ENCODE data around the gene TRPM1. TPM values are rescaled to one million over a fixed set of nuclear protein-coding genes. Genes with fewer than 3 reads are reported as not detected.
A peak's percentile ranks its signal among the peaks of the same experiment; 100 is the strongest.
"Not testable (repeated sequence)": the region's sequence is repeated elsewhere in the genome, so short reads cannot be mapped to it uniquely, and the experiment has no call there.

TRPM1 gene
- total RNA-seq, 1 experiment from 2014 or later, result 109 TPM

DNA sequence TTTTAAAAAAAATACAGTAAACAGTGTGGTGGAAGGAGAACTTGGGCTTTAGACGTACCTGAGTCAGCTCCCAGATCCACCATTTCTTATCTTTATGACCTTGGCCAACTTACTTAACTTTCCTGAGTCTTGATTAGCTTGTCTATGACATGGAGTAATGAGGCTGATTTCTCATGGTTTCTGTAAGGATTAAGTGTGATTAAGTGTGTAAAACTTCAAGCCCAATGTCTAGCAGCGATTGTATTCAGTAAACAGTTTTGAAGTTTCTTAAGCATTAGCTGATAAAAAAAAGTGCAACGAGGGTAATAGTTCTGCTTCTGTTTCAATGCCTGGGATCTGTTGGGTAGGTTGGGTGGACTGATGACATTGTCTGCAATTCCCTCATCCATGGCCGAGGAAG is 10.8 kb downstream of the TRPM1 start:
- DNase-seq (ENCODE audit: low read depth, low spot score), result no peak
- in situ Hi-C loops (cut with HindIII; ENCODE audit: low pct_unique_long_range_greater_than_20kb, low sequenced_read_pairs), result no loop called here

DNA sequence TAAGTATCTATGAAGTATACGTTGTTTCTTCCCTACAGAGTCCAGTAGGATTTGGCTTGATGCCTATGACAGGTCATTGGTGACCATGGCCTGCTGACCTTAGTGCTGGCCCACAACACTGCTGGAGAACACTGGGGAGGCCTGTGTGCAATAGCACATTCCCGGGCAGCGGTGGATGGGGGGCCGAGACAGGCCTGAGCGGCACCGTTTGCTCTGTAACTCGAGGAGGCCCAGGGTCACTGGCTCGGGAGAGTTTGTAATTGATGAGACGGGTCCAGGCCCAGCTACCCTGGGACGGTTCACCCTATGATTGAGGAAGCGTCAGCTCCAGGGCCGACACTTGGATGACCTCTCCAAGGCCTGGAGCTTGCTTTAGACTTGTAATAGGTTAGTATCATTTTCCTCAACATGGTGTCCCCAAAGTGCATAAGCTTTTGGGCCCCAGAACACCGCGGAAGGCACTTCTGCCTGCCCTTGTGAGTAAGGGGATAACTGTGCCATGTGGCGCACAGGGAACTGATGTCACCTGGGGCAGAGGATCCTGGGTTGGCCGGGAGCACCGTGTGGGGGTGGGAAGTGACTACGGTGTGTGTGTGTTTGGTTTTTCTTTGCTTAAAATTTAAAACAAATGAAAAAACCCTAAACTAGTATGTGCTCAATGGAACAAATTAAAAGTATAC is 12.0 kb downstream of the TRPM1 start:
- peak; percentile 14 for DNase-seq (ENCODE audit: low read depth, low spot score)
- in situ Hi-C loops (cut with HindIII; ENCODE audit: low pct_unique_long_range_greater_than_20kb, low sequenced_read_pairs), result no loop called here

DNA sequence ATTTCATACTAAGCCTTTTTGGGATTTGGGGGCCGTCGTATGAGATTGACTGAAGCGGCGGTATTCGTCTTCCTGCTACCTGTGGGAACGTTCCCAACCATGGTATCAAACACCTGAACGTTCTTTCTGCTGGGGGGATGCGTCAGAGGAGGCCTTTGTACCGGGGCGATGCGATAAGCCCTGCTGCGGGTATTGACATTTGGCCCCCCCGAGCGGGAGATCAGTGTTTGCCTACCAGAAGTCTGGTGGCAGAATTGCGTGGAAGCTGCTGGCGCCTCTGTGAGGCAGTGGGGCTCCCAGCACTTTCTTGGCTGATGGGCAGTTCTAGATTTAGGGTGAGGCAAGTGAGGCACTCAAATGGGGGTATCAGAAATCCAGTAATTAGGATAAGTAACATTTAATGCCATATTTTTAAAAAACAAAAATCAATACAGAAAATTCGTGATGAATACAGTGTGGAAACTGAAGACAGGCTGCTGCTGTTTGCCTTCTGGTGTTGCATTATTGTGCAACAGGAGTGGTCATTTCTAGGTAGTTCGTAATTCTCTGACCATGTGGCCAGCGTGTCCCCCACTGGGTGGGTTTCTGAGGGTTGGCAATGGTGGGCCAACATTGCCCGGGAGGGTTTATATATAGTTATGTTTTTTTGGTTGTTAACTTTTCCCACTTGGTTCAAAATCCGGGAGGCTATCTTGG is 12.7 kb downstream of the TRPM1 start:
- DNase-seq (ENCODE audit: low read depth, low spot score), result peak; percentile 20
- in situ Hi-C loops (cut with HindIII; ENCODE audit: low pct_unique_long_range_greater_than_20kb, low sequenced_read_pairs), result no loop called here

DNA sequence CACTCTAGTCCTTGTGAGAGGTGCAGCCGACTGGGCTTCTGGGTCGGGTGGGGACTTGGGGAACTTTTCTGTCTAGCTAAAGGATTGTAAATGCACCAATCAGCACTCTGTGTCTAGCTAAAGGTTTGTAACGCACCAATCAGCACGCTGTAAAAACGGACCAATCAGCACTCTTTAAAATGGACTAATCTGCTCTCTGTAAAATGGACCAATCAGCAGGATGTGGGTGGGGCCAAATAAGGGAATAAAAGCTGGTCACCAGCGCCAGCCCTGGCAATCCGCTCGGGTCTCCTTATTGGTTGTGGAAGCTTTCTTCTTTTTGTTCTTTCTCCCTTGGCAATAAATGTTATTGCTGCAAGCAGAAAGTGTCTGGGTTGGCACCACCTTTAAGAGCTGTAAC is 13.5 kb downstream of the TRPM1 start:
- DNase-seq (ENCODE audit: low read depth, low spot score), result peak; percentile 54
- in situ Hi-C loops (cut with HindIII; ENCODE audit: low pct_unique_long_range_greater_than_20kb, low sequenced_read_pairs), result not testable (repeated sequence)

DNA sequence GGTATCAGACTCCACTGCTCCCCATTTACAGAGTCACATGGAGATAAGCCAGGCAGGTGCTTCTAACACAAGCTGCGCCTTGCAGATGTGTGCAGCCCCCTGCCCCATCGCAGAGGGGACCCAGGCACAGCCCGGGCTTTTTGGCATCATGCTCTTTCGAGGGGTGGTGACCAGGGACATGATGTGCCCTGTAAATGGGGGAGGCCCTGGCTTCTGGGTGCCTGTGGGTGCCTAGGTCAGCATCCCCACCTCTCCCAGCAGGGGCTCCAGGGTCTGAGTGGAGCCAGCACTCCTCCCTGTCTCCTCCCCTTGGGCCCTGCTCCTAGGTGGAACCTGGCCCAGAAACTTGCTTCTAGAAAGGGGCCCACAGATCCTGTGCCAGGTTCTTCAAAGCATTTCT is 15.2 kb downstream of the TRPM1 start:
- in situ Hi-C loops (cut with HindIII; ENCODE audit: low pct_unique_long_range_greater_than_20kb, low sequenced_read_pairs), result no loop called here
- DNase-seq (ENCODE audit: low read depth, low spot score), result peak; percentile 19

DNA sequence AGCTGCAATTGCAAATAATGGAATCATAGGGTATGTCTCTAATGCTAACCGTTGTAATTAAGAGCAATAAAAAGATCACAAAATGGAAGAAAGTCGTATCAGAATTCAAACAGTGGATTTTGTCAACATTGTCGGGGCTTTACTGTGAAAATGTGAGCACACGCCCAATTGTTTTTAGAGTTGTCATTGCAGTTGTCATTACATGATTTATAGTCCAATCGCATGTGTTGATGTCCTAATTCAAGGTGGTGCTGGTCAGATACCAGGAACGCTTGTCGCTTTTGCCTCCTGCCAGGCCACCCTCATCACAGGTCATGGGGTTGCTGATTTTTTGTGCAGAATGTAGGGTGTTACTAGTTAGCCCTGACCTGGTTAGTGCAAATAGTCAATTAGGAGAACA is 16.2 kb downstream of the TRPM1 start:
- no peak for DNase-seq (ENCODE audit: low read depth, low spot score)
- in situ Hi-C loops (cut with HindIII; ENCODE audit: low pct_unique_long_range_greater_than_20kb, low sequenced_read_pairs), result no loop called here

DNA sequence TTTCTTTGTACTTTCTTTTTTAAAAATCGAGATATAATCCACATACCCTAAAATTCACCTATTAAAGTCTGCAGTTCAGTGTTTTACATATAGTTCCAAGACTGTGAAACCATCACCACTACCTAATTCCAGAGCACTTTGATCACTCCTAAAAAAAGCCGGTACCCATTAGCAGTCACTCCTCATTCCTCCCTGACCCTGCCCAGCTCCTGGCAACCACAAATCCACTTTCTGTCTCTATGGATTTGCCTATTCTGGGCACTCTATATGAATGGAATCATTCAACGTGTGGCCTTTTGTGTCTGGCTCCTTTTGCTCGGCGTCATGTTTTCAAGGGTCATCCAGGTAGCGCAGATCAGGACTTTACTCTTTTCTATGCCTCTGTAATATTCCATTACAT is 17.3 kb downstream of the TRPM1 start:
- DNase-seq (ENCODE audit: low read depth, low spot score), result peak; percentile 40
- in situ Hi-C loops (cut with HindIII; ENCODE audit: low pct_unique_long_range_greater_than_20kb, low sequenced_read_pairs), result no loop called here

DNA sequence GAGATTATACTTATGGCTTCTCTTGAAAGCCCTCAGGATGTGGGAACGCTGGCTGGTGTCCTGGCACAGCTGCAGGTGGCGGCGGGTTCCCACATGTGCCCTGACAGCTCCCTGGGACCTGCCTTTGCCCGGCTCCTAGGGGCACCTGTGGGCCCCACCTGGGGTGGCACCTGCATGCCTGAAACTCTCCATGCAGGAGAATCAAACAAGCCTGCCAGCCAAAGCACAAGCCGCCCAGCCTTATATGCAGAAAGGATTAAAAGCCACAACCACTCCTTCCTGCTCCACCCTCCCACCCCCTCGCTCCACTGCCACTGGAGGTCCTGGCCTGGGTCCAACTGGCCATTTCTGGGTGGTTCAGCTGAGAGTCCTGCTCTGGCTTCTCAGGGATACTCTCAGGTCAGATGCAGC is 18.1 kb downstream of the TRPM1 start:
- in situ Hi-C loops (cut with HindIII; ENCODE audit: low pct_unique_long_range_greater_than_20kb, low sequenced_read_pairs), result no loop called here
- no peak for DNase-seq (ENCODE audit: low read depth, low spot score)

DNA sequence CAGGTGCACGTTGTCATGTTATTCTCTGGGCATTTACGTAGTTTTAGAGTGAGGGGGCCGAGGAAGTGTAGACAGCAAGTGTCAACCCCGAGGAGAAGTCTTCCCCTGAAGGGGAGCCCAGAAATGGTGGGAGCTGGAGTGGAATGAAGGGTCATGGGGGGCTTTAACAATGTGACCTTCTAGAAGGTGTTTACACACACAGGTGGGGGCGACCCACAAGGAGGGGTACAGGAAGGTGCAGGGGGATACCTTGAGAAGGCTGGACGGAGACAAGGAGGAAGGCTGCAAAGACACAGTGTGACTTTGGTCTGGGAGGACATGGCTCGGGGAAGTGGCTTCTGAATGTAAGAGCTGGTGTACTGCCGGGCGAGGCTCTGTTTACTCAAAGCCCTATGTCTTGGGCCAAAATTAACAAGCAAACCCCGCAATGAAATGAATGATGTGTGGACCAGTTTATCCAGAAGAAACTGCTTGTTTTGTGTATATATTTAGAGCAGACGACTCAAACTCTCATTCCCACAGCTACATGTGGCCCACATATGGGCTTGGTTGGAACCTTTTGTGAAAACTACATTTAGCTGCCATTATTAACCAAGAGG is 18.7 kb downstream of the TRPM1 start:
- in situ Hi-C loops (cut with HindIII; ENCODE audit: low pct_unique_long_range_greater_than_20kb, low sequenced_read_pairs), result no loop called here
- DNase-seq (ENCODE audit: low read depth, low spot score), result no peak

DNA sequence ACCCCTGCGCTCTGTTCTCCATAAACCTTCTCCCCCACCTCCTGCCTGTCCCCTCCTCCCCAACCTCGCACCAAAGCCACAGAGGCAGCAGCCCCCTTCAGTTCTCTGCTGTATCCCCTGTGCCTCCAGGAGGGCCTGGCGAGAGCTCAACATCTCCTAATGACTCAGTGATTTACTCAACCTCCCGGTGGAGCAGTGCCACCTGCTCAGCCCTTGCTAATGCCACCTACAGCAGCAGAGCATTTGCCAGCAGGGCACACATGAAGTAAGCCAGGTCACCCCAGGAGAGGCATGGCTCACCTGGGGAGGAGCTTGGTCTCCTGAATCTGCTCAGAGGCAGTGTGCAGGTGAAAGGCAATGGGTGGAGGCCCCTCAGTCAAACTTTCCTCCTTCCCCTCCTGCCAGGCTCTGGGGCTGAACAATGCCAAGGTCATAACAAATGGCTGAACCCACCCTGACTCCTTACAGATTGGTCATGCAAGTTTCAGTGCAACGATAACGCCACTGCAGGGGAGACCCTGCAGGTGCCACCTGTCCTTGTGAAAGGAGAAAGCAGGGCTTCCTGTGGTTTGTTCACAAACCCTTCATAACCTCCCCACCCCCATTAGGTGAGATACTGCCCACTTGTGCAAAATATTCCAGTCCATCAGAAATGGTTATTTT is 19.8 kb downstream of the TRPM1 start:
- in situ Hi-C loops (cut with HindIII; ENCODE audit: low pct_unique_long_range_greater_than_20kb, low sequenced_read_pairs), result no loop called here
- DNase-seq (ENCODE audit: low read depth, low spot score), result peak; percentile 39

DNA sequence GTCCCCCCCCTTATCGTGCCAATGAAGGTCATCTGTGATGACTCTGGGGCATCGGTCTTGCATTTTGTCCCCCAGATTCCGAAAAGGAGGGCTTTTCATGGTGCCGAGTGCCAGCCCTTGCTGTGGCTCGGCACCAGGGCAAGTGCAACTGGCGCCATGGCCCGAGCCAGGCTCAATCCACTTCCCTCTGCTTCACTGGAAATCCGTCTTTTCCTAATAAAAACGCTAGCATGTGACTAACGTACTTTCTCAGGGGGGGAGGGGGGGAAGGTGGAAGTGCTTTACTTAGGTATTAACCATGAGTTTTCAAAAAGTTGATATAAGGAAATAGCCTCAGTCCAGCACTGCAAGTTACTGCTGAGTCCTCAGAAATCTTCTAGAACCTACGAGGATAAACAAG is 20.5 kb downstream of the TRPM1 start:
- in situ Hi-C loops (cut with HindIII; ENCODE audit: low pct_unique_long_range_greater_than_20kb, low sequenced_read_pairs), result no loop called here
- DNase-seq (ENCODE audit: low read depth, low spot score), result no peak

DNA sequence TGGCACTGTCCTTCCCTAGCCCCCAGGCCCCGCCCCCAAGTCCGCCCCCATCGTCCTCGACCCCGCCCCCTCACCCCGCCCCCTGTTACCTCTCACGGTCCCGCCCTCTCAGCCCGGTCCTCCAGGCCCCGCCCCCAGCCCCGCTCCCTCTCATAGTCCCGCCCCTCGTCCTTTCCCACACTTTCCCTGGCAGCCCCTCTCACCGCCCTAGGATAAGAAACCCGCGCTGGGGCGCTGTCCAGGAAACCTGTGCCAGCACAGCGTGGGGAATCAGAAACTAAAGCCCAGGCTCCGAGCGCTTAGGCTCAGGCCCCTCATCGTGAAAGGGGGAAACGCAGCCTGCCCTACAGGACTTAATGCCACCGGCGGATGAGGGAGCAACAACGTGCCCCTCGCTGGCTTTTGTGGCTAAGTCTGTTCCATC is 20.9 kb downstream of the TRPM1 start:
- in situ Hi-C loops (cut with HindIII; ENCODE audit: low pct_unique_long_range_greater_than_20kb, low sequenced_read_pairs), result no loop called here

DNA sequence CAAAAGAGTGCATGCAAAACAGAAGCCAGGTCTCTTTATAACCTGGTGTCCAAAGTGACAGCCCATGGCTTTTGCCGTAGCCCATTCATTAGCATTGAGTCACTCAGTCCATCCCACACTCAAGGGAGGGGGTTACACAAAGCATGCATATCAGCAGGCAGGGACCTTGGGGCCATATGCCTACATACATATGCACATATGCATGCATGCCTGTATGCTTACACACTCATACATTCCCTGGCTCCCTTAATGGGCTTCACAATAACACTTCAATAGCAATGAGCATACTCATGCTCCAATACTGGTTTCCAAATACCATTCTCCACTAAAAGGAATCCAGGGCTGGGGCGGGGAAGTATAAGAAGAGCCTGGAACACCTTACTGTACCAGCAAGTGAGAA is 22.0 kb downstream of the TRPM1 start:
- in situ Hi-C loops (cut with HindIII; ENCODE audit: low pct_unique_long_range_greater_than_20kb, low sequenced_read_pairs), result no loop called here
- no peak for DNase-seq (ENCODE audit: low read depth, low spot score)

More for the DNA sequence above, 20.9 kb downstream of the TRPM1 start:
- peak; percentile 83 for DNase-seq (ENCODE audit: low read depth, low spot score)

DNA sequence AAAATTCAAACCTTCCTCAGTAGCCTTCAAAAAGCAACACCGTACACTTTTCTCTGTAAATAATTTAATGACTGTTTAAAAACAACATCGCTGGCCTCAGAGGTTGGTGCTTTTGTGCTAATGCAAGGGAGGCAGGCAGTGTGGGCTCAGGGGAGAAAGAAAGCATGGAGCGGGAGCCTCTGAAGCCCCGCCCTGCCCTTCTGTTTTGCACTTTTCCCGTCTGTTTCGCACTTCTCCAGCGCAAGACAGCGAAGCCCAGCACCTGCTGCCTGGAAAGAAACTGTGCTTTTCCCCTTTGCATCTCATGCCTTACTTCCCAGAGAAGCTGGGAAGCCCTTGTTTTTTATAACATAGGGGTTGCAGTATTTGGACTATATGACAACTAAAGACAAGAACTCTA is 23.1 kb downstream of the TRPM1 start:
- in situ Hi-C loops (cut with HindIII; ENCODE audit: low pct_unique_long_range_greater_than_20kb, low sequenced_read_pairs), result no loop called here
- no peak for DNase-seq (ENCODE audit: low read depth, low spot score)

DNA sequence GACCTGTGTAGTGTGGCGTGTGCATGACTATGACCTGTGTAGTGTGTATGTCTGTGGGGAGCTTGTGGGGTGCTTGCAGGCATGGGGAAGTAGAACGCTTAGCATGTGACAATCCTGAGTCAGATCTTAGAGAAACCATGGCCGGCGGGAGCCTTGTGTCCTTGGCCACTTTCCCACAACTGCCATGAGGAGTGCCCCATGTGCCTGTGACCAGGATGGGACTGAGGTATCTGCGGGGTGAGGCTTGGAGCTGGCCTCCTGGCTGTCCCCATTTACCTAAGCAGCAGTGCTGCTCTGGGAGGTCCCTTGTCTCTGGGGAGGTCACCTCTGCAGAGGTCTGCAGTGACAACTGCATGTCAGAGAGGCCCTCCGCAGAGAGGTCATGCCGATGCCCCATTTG is 23.6 kb downstream of the TRPM1 start:
- in situ Hi-C loops (cut with HindIII; ENCODE audit: low pct_unique_long_range_greater_than_20kb, low sequenced_read_pairs), result no loop called here
- no peak for DNase-seq (ENCODE audit: low read depth, low spot score)

DNA sequence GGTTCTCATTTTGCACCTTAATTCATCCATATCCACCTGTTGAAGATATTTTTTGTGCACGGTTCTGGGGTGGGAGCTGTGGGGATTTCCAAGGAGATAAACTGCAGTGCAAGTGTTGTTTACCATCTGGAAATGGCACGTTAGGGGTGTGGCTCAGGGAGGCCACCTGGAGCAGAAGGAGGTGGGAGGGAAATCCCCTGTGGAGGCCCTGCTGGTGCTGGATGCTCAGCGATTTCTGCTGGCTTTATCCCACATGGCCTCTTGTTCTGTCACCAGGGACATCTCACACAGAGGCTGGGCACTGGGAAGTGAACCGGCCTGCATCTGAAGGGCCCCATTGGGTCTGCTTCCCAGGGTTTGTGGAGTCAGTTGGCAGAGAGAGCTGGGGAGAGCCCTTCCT is 24.3 kb downstream of the TRPM1 start:
- in situ Hi-C loops (cut with HindIII; ENCODE audit: low pct_unique_long_range_greater_than_20kb, low sequenced_read_pairs), result no loop called here
- DNase-seq (ENCODE audit: low read depth, low spot score), result no peak

DNA sequence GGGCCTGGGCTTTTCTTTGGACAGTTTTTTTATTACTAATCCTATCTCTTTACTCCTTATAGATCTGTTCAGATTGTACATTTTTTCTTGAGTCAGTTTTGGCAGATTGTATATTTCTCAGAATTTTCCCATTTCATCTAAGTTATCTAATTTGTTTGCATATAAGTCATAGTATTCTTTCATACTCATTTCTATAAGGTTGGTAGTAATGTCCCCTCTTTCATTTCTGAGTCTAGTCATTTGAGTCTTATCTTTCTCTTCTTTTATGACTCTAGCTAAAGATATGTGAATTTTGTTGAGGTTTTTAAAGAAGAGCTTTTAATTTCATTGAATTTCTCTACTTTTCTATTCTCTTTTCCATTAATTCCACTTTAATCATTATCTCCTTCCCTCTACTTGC is 27.2 kb downstream of the TRPM1 start:
- in situ Hi-C loops (cut with HindIII; ENCODE audit: low pct_unique_long_range_greater_than_20kb, low sequenced_read_pairs), result no loop called here
- no peak for DNase-seq (ENCODE audit: low read depth, low spot score)

DNA sequence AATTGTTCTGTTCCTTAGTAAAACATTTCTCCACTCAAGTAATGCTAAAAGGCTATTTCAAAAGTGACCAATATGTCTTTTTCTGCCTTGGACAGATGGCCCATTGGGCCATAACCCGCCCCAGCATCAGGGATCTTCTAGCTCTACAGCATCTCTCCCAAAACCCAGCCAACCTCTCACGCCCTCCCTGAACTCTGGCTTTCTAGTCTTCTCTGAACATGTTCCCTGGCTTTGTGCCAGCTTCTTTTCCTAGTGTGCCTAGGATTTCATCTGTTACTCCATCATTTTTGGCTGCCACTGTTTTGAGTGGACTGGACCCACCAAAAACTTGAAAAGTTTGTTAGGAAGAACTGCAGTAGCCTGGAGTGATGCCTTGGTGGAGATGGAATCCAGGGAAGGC is 30.7 kb downstream of the TRPM1 start:
- in situ Hi-C loops (cut with HindIII; ENCODE audit: low pct_unique_long_range_greater_than_20kb, low sequenced_read_pairs), result no loop called here
- DNase-seq (ENCODE audit: low read depth, low spot score), result peak; percentile 43

Measured in SK-MEL-5 (cell line).